A549 (cell line): ENCODE measurements around the gene JARID2.

Experiments
- CBX2 ChIP-seq: fragments of 200-600 bp; sonication (generic); IDR thresholded peaks from 2 replicates; pipeline ENCODE4 v1.6.1; 2016; ENCODE audit warnings: low read depth, mild to moderate bottlenecking, borderline replicate concordance
- CEBPB ChIP-seq, 2 experiments: fragments of >200 bp in 1 of 2; sonication (Bioruptor Twin) in 1 of 2; formaldehyde crosslinking in 1 of 2; IDR thresholded peaks; 2 replicates each; pipeline ENCODE4 v1.6.1; 2012 to 2016
- MYC ChIP-seq: IDR thresholded peaks from 2 replicates; pipeline ENCODE4 v1.6.1; 2012; ENCODE audit warnings: mild to moderate bottlenecking, inconsistent platforms, low read length, improper control_type of control experiment, borderline replicate concordance
- NR3C1 ChIP-seq: fragments of >200 bp; sonication (Bioruptor Twin); formaldehyde crosslinking; IDR thresholded peaks from 3 replicates; pipeline ENCODE4 v1.6.1; 2017
- RNF2 ChIP-seq: fragments of 200-600 bp; sonication (generic); IDR thresholded peaks from 2 replicates; pipeline ENCODE4 v1.6.1; 2016; ENCODE audit warnings: low read depth, mild to moderate bottlenecking, antibody characterized with exemption, moderate library complexity, borderline replicate concordance
- SMC3 ChIP-seq: fragments of >200 bp; sonication (Bioruptor Twin); formaldehyde crosslinking; IDR thresholded peaks from 3 replicates; pipeline ENCODE4 v1.6.1; 2018; ENCODE audit warnings: inconsistent platforms
- ZNF302 ChIP-seq: fragments of 250-450 bp; sonication (Bioruptor Pico); IDR thresholded peaks from 2 replicates; pipeline ENCODE4 v1.9.0; 2021; ENCODE audit warnings: inconsistent platforms, mild to moderate bottlenecking, moderate library complexity
- TF ChIP-seq, protein P1 (sequence below): fragments of >200 bp; sonication (Bioruptor Twin); formaldehyde crosslinking; IDR thresholded peaks from 3 replicates; pipeline ENCODE4 v1.5.1; 2016
- TF ChIP-seq, protein P2 (sequence below): fragments of 150-350 bp; IDR thresholded peaks from 2 replicates; pipeline ENCODE4 v1.6.1; 2014; ENCODE audit warnings: low read depth, mild to moderate bottlenecking, low read length

DNA sequence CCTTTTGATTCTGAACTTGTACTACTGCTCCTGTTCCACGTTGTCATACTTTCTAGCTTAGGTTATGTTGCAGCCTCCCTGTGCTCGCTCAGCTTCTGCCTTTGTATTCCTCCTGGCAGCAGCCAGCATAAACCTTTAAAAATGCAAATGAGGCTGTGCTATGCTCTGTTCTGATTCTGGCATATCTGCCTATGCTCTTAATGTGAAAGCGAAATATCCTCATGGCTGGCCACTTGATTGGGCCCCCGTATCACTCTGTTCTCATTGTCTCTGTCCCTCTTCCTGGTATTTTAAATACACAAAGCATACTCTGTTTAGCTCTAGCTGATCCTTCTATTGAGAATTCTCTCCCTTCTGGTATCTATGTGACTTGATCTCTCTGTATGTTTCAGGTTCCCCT is 139.0 kb downstream of the JARID2 start:
- TF ChIP-seq, protein P1, sequence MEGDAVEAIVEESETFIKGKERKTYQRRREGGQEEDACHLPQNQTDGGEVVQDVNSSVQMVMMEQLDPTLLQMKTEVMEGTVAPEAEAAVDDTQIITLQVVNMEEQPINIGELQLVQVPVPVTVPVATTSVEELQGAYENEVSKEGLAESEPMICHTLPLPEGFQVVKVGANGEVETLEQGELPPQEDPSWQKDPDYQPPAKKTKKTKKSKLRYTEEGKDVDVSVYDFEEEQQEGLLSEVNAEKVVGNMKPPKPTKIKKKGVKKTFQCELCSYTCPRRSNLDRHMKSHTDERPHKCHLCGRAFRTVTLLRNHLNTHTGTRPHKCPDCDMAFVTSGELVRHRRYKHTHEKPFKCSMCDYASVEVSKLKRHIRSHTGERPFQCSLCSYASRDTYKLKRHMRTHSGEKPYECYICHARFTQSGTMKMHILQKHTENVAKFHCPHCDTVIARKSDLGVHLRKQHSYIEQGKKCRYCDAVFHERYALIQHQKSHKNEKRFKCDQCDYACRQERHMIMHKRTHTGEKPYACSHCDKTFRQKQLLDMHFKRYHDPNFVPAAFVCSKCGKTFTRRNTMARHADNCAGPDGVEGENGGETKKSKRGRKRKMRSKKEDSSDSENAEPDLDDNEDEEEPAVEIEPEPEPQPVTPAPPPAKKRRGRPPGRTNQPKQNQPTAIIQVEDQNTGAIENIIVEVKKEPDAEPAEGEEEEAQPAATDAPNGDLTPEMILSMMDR = no peak
- no peak for TF ChIP-seq RNF2
- no peak for TF ChIP-seq CBX2
- TF ChIP-seq, protein P2, sequence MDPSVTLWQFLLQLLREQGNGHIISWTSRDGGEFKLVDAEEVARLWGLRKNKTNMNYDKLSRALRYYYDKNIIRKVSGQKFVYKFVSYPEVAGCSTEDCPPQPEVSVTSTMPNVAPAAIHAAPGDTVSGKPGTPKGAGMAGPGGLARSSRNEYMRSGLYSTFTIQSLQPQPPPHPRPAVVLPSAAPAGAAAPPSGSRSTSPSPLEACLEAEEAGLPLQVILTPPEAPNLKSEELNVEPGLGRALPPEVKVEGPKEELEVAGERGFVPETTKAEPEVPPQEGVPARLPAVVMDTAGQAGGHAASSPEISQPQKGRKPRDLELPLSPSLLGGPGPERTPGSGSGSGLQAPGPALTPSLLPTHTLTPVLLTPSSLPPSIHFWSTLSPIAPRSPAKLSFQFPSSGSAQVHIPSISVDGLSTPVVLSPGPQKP = no peak
- TF ChIP-seq NR3C1 = no peak
- TF ChIP-seq MYC = no peak
- TF ChIP-seq SMC3 = no peak
- TF ChIP-seq CEBPB (IDR thresholded peaks at IDR 0.05) = no peak
- no peak for TF ChIP-seq ZNF302 (CRISPR knock-in tag)
